SU-DHL-6 (cell line): ENCODE data around the gene INVS.

Experiments used
- EZH2phosphoT487 ChIP-seq: fragments of 200-600 bp; sonication (generic), shearing (Covaris generic); conservative IDR thresholded peaks from 2 replicates; pipeline ENCODE4 v1.6.1; 2018; ENCODE audit warnings: mild to moderate bottlenecking, antibody characterized with exemption, low read length, moderate library complexity, mixed read lengths
- TF ChIP-seq, protein P1 (sequence below): fragments of 200-600 bp; sonication (generic); IDR thresholded peaks from one replicate; pipeline ENCODE4 v1.5.1; 2017; ENCODE audit warnings: antibody characterized with exemption, mild to moderate bottlenecking, low read length, moderate library complexity; ENCODE audit not compliant: insufficient read depth, poor library complexity, severe bottlenecking

DNA sequence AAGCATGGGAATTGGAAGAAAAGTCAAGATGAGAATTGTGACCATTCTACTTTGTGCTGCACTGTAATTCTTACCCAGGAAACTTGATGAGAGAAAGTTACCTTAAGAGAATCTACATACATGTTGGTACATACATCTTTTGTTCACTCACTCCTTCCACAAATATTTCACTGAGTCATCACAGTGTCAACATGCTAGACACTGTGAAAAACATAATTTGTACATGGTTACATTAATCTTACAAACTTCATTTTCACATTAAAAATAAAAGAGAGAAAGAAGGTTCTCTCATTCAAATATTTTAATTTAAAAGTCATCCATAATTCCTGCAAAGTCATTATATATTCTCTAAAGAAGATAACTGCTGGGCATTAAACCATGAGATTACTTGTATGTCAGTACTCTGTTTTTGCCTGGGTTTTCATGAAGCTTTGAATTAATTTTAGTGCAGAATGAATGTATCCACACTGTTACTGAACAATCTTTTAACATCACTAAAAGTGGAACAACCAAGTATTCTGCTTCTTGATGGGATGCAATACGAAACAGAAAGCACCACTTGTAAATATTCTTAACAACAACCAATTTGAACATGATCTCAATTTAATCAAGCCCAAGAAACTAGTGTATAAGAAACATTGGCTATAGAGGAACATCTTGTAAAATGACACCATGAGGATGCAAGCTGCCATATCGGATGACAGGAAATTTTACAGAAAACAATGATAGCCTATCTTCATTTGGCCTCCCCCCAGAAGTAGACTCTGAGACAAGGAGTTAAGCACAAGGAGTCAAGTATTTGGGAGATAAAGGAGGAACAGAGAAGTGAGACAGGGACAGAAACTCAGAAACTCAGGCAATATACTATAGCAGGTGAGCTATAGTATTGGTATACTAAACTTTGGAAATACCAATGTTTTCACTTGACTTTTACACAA lies 28.7 kb upstream of the INVS start:
- TF ChIP-seq, protein P1, sequence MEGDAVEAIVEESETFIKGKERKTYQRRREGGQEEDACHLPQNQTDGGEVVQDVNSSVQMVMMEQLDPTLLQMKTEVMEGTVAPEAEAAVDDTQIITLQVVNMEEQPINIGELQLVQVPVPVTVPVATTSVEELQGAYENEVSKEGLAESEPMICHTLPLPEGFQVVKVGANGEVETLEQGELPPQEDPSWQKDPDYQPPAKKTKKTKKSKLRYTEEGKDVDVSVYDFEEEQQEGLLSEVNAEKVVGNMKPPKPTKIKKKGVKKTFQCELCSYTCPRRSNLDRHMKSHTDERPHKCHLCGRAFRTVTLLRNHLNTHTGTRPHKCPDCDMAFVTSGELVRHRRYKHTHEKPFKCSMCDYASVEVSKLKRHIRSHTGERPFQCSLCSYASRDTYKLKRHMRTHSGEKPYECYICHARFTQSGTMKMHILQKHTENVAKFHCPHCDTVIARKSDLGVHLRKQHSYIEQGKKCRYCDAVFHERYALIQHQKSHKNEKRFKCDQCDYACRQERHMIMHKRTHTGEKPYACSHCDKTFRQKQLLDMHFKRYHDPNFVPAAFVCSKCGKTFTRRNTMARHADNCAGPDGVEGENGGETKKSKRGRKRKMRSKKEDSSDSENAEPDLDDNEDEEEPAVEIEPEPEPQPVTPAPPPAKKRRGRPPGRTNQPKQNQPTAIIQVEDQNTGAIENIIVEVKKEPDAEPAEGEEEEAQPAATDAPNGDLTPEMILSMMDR, result no peak
- TF ChIP-seq EZH2phosphoT487, result no peak
